IPS-18c (cell line): ENCODE measurements around the gene ACADVL.

Experiments
- H3K4me3 ChIP-seq: 2 replicates; pipeline ENCODE4 v1.7.0; 2013; ENCODE audit warnings: low read depth, mild to moderate bottlenecking, low read length, moderate library complexity; ENCODE audit not compliant: insufficient read depth
- H3K9me3 ChIP-seq: one replicate; pipeline ENCODE4 v1.6.1; 2013; ENCODE audit warnings: mild to moderate bottlenecking, low read length, moderate library complexity; ENCODE audit not compliant: control insufficient read depth, insufficient read depth

ACADVL gene

GRCh38 chr17:7184647-7185046 lies 35.1 kb upstream of the ACADVL start:
- no peaks in the 10 kb centered on the region for H3K9me3 ChIP-seq
- H3K4me3 ChIP-seq = no peak overlapping the region

DNA sequence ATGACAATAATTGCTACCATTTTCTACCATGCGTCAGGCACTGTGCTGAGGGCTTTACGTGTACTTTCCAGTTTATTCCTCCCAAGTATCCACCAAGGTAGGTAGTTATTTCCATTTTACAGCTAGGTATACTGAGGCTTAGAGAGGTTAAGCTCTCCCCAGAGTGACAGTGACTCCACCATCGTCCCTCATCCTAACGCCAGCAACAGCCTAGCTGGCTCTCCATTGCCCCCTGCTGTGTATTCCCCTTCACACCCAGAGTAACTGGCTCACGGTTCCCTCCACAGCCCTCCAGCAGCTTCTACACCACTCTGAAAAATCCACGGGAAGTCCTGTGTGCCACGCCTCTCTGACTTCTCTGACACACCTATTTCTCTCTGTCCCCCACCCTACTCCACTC lies 33.5 kb upstream of the ACADVL start:
- no peaks in the 10 kb centered on the region for H3K9me3 ChIP-seq
- no peak overlapping the region for H3K4me3 ChIP-seq

DNA sequence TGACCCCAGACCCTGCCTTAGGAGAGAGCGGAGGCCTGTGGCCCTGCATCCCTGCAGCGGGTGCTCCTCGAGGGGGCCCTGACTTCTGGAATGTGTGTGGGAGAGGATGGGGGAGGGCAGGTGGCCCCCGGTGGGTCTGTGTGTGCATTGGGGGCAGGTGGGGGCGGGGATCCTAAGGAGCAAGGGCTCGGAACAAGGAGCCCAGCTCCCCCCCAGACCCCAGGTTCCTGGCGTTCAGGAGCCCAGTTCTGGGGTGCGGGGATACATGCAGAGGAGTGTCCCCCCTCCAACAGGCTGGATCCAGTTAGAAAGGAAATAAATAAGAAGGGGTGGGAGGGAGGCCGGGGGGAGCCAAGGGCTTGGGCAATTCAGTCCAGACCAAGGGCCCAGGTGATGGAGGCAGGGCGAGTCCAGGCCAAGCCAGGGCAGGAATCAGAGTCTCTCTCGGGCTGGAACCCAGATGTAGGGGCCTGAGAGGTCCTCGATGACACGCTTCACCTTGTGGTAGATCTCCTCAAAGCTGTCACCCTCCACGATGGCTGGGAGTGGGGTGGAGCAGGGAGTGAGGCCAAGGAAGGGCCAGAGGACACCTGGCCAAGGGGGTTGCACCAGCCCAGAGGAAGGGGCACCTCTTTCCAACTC lies 29.3 kb upstream of the ACADVL start:
- no peaks in the 10 kb centered on the region for H3K9me3 ChIP-seq
- H3K4me3 ChIP-seq = no peak overlapping the region

GRCh38 chr17:7191069-7191468 lies 28.7 kb upstream of the ACADVL start:
- no peaks in the 10 kb centered on the region for H3K9me3 ChIP-seq
- no peak overlapping the region for H3K4me3 ChIP-seq

GRCh38 chr17:7191571-7192270 lies 28.0 kb upstream of the ACADVL start:
- H3K9me3 ChIP-seq = no peaks in the 10 kb centered on the region
- no peak overlapping the region for H3K4me3 ChIP-seq

GRCh38 chr17:7192271-7192937 lies 27.3 kb upstream of the ACADVL start:
- Histone ChIP-seq H3K4me3 (no peak overlapping the region), H3K9me3 (no peaks in the 10 kb centered on the region)

DNA sequence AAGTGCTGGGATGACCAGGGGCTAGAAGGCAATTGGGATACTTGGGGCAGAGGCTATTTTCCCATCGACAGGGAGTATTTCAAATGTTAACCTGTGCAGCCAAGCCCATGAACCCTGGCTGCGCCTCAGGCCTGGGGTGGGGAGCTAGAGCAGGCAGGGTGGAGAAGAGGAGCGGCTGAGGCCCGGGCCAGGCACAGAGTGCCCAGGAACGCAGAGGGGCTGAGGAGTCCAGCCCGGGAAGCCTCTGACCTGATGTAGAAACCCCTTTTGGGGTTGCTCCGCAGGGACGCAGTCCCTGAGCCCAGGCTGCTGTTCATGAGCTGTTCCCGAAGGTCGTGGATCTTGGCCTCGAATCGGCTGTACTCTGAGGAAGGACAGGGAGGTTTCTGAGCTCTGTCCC lies 23.8 kb upstream of the ACADVL start:
- no peaks in the 10 kb centered on the region for H3K9me3 ChIP-seq
- no peak overlapping the region for H3K4me3 ChIP-seq

DNA sequence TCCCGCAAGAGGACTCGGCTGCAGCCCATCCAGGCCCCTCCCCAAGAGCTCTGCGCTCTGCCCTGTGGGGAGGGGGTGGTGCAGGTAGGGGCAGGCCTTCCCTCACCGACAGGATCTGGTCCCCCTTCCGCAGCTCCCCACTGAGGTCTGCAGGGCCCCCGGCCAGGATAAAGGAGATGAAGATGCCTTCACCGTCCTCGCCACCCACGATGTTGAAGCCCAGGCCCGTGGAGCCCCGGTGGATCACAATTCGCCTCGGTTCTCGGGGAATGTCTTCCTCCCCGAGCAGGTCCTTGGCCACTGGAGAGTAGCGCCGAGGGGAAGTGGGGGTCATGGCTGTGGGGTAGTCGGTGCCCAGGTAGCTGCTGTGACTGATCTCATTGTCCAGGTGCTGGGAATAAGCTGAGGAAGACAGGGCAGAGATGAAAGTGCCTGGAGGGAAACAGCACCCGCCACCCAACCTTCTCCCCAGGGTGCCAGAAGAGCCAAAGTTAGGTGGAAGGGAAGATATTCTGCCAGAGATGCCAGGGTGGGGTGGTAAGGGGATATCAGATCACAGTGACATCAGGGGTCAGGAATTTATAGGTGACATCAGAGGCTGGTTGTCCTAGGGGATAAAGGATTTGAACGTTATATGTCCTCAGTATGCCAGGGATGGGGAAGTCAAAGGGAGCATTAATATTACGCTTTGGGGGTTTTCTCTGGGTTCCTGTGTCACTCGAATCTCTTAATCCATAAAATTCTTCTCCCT lies 22.9 kb upstream of the ACADVL start:
- Histone ChIP-seq H3K4me3 (no peak overlapping the region), H3K9me3 (no peaks in the 10 kb centered on the region)

DNA sequence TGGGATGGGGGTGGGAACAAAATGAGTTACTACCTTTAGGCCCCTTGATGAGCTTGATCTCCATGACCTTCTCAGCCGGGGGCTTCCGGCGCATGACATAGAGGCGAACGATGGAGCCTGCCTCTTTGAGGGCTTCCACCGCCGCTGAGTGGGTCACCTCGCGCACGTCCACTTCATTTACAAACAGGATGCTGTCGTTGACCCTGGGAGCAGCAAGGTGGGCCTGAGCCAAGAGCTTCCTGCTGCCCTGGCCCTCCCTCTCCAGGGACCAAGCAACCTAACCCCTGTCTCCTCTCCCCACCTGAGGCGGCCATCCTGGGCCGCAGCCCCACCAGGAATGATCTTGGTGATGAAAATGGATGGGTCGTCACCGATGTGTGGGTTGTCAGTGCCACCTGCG lies 16.3 kb upstream of the ACADVL start:
- H3K4me3 ChIP-seq = no peak overlapping the region; the same call in 1 of the 2 replicates
- peaks cover 3% of the 10 kb centered on the region for H3K9me3 ChIP-seq

- peaks cover 3% of the 10 kb centered on the region for H3K9me3 ChIP-seq
- peak overlapping the region; percentile 56; the same call in 1 of the 2 replicates for H3K4me3 ChIP-seq
Observed at GRCh38 chr17:7204336-7204735, 15.4 kb upstream of the ACADVL start.

DNA sequence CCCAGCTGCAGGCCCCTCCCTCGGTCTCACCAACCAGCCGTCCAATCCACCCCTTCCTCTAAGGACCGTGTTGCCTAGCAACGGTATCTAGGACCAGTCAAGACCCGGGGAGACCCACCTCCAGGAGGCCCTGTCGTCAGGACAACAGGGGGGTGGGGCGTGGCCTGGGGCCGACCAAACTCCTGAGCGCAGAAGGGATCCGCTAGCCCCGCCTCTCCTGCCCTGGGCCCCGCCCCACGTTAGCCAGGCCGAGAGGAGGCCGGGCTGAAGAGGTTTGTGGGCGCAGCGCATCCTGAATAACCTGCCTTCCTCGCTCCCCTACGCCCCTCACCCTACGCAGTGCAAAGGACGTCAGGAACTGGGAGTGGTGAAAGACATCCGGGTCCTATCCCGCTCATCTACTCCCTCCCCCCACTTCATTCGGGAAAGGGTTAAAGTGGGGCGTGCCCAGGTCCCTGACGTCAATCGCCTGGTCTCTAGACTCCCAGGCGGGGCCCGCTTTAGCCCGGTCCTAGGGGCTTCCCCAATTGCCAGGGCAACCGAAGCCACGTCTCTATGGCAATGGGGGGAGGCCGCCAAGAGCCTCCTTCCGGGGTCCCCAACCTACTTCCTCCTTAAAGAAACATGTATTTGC lies 14.8 kb upstream of the ACADVL start:
- peak overlapping the region; percentile 56 for H3K4me3 ChIP-seq
- peaks cover 3% of the 10 kb centered on the region for H3K9me3 ChIP-seq

DNA sequence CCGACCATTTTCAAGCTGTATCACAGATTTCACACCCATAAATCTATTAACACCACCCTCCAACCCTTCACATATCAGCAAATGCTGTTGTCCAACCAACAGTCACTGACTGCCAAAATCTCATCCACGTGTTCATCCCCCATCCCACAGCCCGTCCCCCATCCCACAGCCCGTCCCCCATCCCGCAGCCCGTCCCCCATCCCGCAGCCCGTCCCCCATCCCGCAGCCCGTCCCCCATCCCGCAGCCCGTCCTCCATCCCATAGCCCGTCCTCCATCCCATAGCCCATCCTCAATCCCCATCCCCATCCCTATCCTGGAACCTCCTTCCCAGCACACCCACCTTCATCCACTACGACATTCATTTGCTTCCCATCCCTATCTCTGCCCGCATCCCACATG lies 14.2 kb upstream of the ACADVL start:
- peaks cover 3% of the 10 kb centered on the region for H3K9me3 ChIP-seq
- H3K4me3 ChIP-seq = peak overlapping the region; percentile 56

GRCh38 chr17:7207120-7208001 lies 12.4 kb upstream of the ACADVL start:
- H3K9me3 ChIP-seq = peaks cover 3% of the 10 kb centered on the region
- H3K4me3 ChIP-seq = peak overlapping the region; percentile 49

DNA sequence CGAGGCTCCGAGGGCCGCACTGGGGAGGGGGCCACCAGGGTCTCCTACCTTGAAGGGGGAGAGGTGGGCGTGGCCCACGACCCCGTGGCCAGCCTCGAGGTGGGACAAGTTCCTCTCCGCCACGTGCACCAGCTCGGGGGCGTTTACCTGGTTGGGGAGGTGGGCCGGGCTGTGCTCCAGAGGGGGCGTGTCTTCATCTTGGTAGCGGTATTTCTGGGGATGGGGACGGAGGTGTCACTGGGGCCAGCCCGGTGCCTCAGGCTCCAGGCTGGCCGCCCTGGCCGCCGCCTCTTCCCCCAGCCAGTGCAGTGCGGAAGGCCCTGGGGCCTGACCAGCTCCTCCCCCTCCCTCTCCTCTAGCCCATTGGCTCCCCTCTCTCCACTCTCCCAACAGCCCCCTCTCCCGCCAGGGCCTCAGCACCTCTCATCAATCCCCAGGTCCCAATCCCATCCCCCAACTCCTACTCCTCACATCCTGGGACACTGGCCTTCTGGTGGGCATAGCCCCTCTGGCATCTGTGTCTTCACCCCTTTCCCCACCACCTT lies 11.6 kb upstream of the ACADVL start:
- peak overlapping the region; percentile 39 for H3K4me3 ChIP-seq
- H3K9me3 ChIP-seq = peaks cover 3% of the 10 kb centered on the region

GRCh38 chr17:7208754-7209460 lies 10.8 kb upstream of the ACADVL start:
- no peak overlapping the region; the same call in 1 of the 2 replicates for H3K4me3 ChIP-seq

More at GRCh38 chr17:7208754-7209460, 10.8 kb upstream of the ACADVL start:
- peaks cover 3% of the 10 kb centered on the region for H3K9me3 ChIP-seq
